Psoas muscle (tissue), 8 donors: ENCODE data around the gene POLR3A. TPM values are rescaled to one million over a fixed set of nuclear protein-coding genes. Genes with fewer than 3 reads are reported as not detected.

Experiments used
- ATAC-seq, 4 donors: fragments of 200-7000 bp; cut with Tn5 transposase; one replicate each; pipeline ENCODE4 v1.9.1; 2020; ENCODE audit warnings: moderate library complexity in 3 of 4, mild to moderate bottlenecking in 2 of 4
- DNase-seq, 2 donors: peaks; one replicate each; pipeline ENCODE4 v3.0.0-alpha.2; 2020
- H3K27ac ChIP-seq: fragments of 200-600 bp; one replicate; pipeline ENCODE4 v1.8.0; 2022
- H3K27me3 ChIP-seq, 3 donors: fragments of 200-600 bp in 1 of 3; one replicate each; pipeline versions ENCODE4 v1.6.1 to v1.8.0; 2013 to 2022; ENCODE audit warnings: low read length in 2 of 3, mild to moderate bottlenecking in 2 of 3, moderate library complexity in 1 of 3; ENCODE audit not compliant: insufficient read depth in 3 of 3
- H3K36me3 ChIP-seq, 2 donors: fragments of 200-600 bp in 1 of 2; one replicate each; pipeline versions ENCODE4 v1.6.1 to v1.8.0; 2013 to 2022; ENCODE audit warnings: low read depth in 1 of 2, mild to moderate bottlenecking in 1 of 2, moderate library complexity in 1 of 2; ENCODE audit not compliant: insufficient read depth in 1 of 2
- H3K4me1 ChIP-seq: fragments of 200-600 bp; one replicate; pipeline ENCODE4 v1.8.0; 2022
- H3K4me3 ChIP-seq: fragments of 200-600 bp; one replicate; pipeline ENCODE4 v1.8.0; 2022; ENCODE audit warnings: mild to moderate bottlenecking
- H3K9me3 ChIP-seq: fragments of 200-600 bp; one replicate; pipeline ENCODE4 v1.8.0; 2022
- WGBS, 3 donors: extraction: QIAGEN DNeasy Blood & Tissue Kit; methylation state at CpG; one replicate each; pipeline versions ENCODE4 v1.1.6 to v1.1.7; 2013; 5-methylcytosine and 5-hydroxymethylcytosine counted together
- intact Hi-C, 2 donors: fragments of 100-400 bp; cut with DNase I; formaldehyde crosslinking; loops; one replicate each; pipeline versions ENCODE4 v1.11.0 to v1.14.2; 2022
- polyA plus RNA-seq, 3 donors: library from polyadenylated mRNA; stranded (reverse); fragments of 200-250 nt; gene quantifications; one replicate each; pipeline ENCODE4 v1.2.3, GENCODE V29; 2013
- total RNA-seq, 4 donors: library from RNA; stranded (reverse); fragmentation: NEBNext Ultra II Directional in 2 of 4; extraction: Animal tissue kit (Norgen Biotek cat#: 25700) in 2 of 4; gene quantifications; one replicate each; pipeline versions ENCODE4 v1.2.1 to v1.2.4, GENCODE V29; 2021 to 2023
- TF ChIP-seq, protein P1 (sequence below): fragments of 200-600 bp; IDR thresholded peaks from one replicate; pipeline ENCODE4 v1.8.0; 2022; ENCODE audit warnings: antibody characterized with exemption
- donor health status: healthy with polysubstance abuse.
- donor health status: DM: no; HTN: no; CAD: no; lungs with moderate emphysema.
- donor health status: Bipolar disorder and iron deficiency.
- donor health status: healthy.
- donor health status: DM: yes; HTN: yes; CAD: no.
- donor health status: DM: no; HTN: no; CAD: no.
- donor health status: DM: no; HTN: no; CAD: no.
- donor health status: DM: yes; HTN: yes; CAD: no.

POLR3A gene
- total and polyA plus RNA-seq, 7 donors, result 5.2 to 16.5 (median 12.6) TPM

DNA sequence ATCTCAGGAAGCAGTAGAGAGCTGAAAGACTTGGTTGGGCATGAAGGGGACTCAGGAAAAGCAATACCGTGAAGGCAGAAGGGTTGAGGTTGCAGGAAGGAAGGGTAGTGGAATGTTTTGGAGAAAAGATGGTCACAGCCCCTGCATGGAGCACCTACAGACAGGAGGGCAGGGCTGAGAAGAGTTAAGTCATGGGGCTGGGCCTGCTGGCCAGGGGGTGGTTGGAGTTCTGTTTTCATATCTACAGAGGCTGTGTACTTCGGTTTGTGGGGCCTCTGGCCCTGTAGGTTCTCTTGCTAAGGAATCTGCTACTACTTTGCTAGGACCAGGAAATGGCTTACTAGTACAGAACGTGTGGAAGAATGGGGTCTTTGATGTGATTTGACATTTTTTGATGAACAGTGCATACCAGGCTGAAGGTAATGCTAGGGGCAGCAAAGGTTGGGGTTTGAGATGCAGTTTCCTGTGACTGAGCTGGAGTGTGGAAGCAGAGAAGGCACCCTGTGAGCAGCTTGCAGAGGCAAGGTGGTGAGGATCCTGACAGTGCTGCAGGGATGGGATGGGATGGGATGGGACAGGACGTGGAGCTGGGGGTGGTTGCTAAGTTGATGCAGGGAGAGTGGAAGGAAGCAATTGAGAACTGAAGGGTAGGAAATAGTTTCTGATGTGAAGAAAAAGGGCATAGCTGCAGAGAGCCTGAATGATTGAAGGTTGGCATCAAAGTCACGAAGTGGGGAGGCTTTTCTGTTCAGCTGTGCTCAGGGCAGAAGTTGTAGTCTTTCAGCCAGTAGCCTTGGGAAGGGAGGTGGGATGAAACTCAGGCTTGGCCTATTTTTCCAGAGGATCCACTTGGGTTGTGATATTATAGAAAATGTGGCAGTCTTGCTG lies 12.1 kb upstream of the POLR3A start:
- Histone ChIP-seq H3K9me3 (no peaks in the 10 kb centered on the region), H3K4me3 (no peak overlapping the region), H3K27ac (no peak overlapping the region), H3K4me1 (peaks cover 41% of the 10 kb centered on the region), H3K36me3 (peaks cover 23 to 72% of the 10 kb centered on the region in 2 donors), H3K27me3 (no peaks in the 10 kb centered on the region)
- TF ChIP-seq, protein P1, sequence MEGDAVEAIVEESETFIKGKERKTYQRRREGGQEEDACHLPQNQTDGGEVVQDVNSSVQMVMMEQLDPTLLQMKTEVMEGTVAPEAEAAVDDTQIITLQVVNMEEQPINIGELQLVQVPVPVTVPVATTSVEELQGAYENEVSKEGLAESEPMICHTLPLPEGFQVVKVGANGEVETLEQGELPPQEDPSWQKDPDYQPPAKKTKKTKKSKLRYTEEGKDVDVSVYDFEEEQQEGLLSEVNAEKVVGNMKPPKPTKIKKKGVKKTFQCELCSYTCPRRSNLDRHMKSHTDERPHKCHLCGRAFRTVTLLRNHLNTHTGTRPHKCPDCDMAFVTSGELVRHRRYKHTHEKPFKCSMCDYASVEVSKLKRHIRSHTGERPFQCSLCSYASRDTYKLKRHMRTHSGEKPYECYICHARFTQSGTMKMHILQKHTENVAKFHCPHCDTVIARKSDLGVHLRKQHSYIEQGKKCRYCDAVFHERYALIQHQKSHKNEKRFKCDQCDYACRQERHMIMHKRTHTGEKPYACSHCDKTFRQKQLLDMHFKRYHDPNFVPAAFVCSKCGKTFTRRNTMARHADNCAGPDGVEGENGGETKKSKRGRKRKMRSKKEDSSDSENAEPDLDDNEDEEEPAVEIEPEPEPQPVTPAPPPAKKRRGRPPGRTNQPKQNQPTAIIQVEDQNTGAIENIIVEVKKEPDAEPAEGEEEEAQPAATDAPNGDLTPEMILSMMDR, result no peak
- no peak for DNase-seq
- intact Hi-C loops, result loop anchor here (2.0 to 10.0 kb wide), 2 partner anchors 1023 to 1155 kb away; partner anchors contain the start of gene ZMIZ1 (in 1 of the 2)
- WGBS, 3 donors, result 67 to 78% (median 68%) methylated on average over 5 of the region's 5 CpGs
- ATAC-seq, result peak in 1 of 4 donors; percentile 10

DNA sequence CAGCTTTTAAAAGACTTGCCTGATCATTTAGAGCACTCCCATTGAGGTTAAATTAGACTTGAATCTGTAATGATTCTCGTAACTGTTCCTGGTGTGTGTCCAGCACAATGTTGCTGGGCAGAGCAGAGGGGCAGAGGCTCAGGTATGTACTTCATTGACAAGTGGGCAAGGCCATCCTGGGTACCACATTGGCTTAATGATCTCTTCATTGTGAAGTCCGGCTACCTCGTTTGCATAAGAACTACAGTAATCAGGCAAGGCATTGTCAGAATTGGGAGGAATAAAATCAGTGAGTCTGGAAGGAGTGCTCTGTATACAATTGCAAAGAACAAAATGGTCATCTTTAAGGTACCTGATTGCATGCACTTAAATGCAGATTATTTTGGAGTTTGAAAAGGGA lies 10.4 kb upstream of the POLR3A start:
- DNase-seq, result no peak
- 77 to 84% (median 79%) methylated on average over 3 of the region's 3 CpGs for WGBS, 3 donors
- H3K27me3 ChIP-seq, result no peaks in the 10 kb centered on the region

DNA sequence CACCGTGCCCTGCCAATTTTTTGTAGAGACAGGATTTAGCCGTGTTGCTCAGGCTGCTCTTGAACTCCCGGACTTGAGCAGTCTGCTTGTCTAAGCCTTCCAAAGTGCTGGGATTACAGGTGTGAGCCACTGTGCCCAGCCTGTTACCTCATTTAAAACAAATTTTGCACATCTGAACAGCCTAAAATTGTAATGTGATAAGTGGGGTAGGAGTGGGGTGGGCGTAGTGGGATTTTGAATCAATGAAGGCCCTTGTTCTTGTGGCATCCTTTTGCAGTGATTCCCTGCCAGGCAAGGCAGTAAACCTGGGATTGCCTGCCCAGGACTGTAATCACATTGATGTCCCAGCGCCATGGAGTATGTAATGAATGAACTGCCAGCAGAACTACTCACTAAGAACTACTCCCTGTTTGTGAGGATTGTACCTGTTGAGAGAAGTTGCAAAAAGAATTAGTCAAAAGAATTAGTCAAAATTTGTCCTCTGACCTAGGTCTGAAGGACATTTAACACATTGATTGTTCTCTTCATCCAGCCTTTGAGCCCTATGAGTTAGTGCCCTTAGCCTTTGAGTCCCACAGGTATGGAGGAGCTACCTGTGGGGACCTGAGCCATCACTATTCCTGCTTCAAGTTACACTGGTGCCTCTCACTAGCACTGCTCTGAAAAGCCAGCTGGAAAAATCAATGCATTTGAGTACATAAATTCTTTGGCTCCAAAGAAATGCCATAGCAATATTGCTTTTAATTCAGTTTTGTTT lies 9.7 kb upstream of the POLR3A start:
- TF ChIP-seq, protein P1, result no peak
- intact Hi-C loops, result no loop called here
- WGBS, 3 donors, result 70 to 72% (median 71%) methylated on average over 5 of the region's 5 CpGs
- Histone ChIP-seq H3K9me3 (no peaks in the 10 kb centered on the region), H3K4me3 (no peak overlapping the region), H3K27ac (no peak overlapping the region), H3K27me3 (no peaks in the 10 kb centered on the region), H3K36me3 (peaks cover 28 to 88% of the 10 kb centered on the region in 2 donors), H3K4me1 (peaks cover 60% of the 10 kb centered on the region)
- no peak for ATAC-seq
- no peak for DNase-seq

More for the DNA sequence above, 10.4 kb upstream of the POLR3A start:
- no peak overlapping the region for H3K4me3 ChIP-seq
- no peak for ATAC-seq
- no peaks in the 10 kb centered on the region for H3K9me3 ChIP-seq
- H3K4me1 ChIP-seq, result peaks cover 57% of the 10 kb centered on the region
- no peak overlapping the region for H3K27ac ChIP-seq
- H3K36me3 ChIP-seq, result peaks cover 28 to 88% of the 10 kb centered on the region in 2 donors
- intact Hi-C loops, result loop anchor here in 1 of 2 donors (10.0 kb wide), 1 partner anchor 1025 kb away; the partner anchor contains the start of gene ZMIZ1
- TF ChIP-seq, protein P1, result no peak

GRCh38 chr10:78038105-78038504 lies 8.8 kb upstream of the POLR3A start:
- TF ChIP-seq, protein P1, result no peak
- Histone ChIP-seq H3K4me3 (no peak overlapping the region), H3K36me3 (peaks cover 28 to 82% of the 10 kb centered on the region in 2 donors), H3K27ac (no peak overlapping the region), H3K27me3 (no peaks in the 10 kb centered on the region), H3K4me1 (peaks cover 52% of the 10 kb centered on the region), H3K9me3 (no peaks in the 10 kb centered on the region)
- no peak for ATAC-seq
- no peak for DNase-seq
- intact Hi-C loops, result no loop called here
- WGBS, 3 donors, result 67 to 84% (median 75%) methylated on average over 2 of the region's 2 CpGs
